GM12878 (cell line): Measurements from ENCODE around the gene CCNY. TPM values are rescaled to one million over a fixed set of nuclear protein-coding genes. Genes with fewer than 3 reads are reported as not detected.

ENCODE experiments used
- ATAC-seq: fragments of 200-7000 bp; cut with Tn5 transposase; 3 replicates; pipeline ENCODE4 v1.9.1; 2020; ENCODE audit warnings: mild to moderate bottlenecking, moderate library complexity
- BruUV-seq: library from RNA; stranded (reverse); fragments of 400-500 nt; replicated peaks from 2 replicates; lab custom pipeline; 2021; lab: Mats Ljungman, UMichigan
- CTCF ChIA-PET: fragments of 300-600 bp; sonication (Branson Sonifier 250); formaldehyde crosslinking; extraction: SDS; loops from one replicate; lab custom pipeline; 2021; ENCODE audit warnings: inconsistent platforms; lab: Yijun Ruan, JAX
- POLR2A ChIA-PET: fragments of 350-600 bp; formaldehyde crosslinking; extraction: SDS; loops from one replicate; lab custom pipeline; 2021; ENCODE audit warnings: inconsistent platforms; lab: Charles Lee
- RAD21 ChIA-PET: fragments of 300-600 bp; sonication (Branson Sonifier 250); formaldehyde crosslinking; loops from one replicate; lab custom pipeline; 2023; ENCODE audit warnings: antibody characterized with exemption; ENCODE audit not compliant: unreplicated experiment; lab: Charles Lee
- SMC1A ChIA-PET: fragments of 300-600 bp; sonication (Branson Sonifier 250); formaldehyde crosslinking; loops from one replicate; lab custom pipeline; 2023; ENCODE audit not compliant: unreplicated experiment, uncharacterized antibody; lab: Charles Lee
- DNase-seq: peaks from one replicate; pipeline ENCODE4 v3.0.0-alpha.2; 2011; ENCODE audit warnings: low read depth, low spot score
- FAIRE-seq: peaks from 3 replicates; lab custom pipeline; 2011; peaks lifted over from hg19 to GRCh38; lab: Jason Lieb, UNC
- H2AFZ ChIP-seq: 2 replicates; pipeline ENCODE4 v1.6.0; 2011; ENCODE audit warnings: low read depth, low read length, control low read depth; ENCODE audit not compliant: control insufficient read depth
- H3K27ac ChIP-seq: 2 replicates; pipeline ENCODE4 v1.5.1; 2011; ENCODE audit warnings: control low read depth; ENCODE audit not compliant: control insufficient read depth, insufficient read depth
- H3K27me3 ChIP-seq, 2 experiments: replicated peaks in 1 of 2; 2 replicates each; pipeline versions ENCODE4 v1.6.0 to v1.6.1; 2011; ENCODE audit warnings: low read length in 1 of 2; ENCODE audit not compliant: control insufficient read depth in 2 of 2, insufficient read depth in 2 of 2
- H3K36me3 ChIP-seq, 2 experiments: 2 replicates each; pipeline ENCODE4 v1.5.1; 2011; ENCODE audit warnings: low read length in 1 of 2; ENCODE audit not compliant: control insufficient read depth in 2 of 2, insufficient read depth in 2 of 2
- H3K4me1 ChIP-seq: 2 replicates; pipeline ENCODE4 v1.6.1; 2011; ENCODE audit warnings: mild to moderate bottlenecking, low read length, moderate library complexity, mixed read lengths; ENCODE audit not compliant: control insufficient read depth, insufficient read depth
- H3K4me2 ChIP-seq: 2 replicates; pipeline ENCODE4 v1.6.0; 2011; ENCODE audit warnings: control low read depth; ENCODE audit not compliant: control insufficient read depth, insufficient read depth
- H3K4me3 ChIP-seq: fragments of 200-600 bp; sonication (generic); 2 replicates; pipeline ENCODE4 v1.5.1; 2016
- H3K79me2 ChIP-seq: 2 replicates; pipeline ENCODE4 v1.6.0; 2011; ENCODE audit warnings: low read length; ENCODE audit not compliant: control insufficient read depth, insufficient read depth
- H3K9ac ChIP-seq: 2 replicates; pipeline ENCODE4 v1.8.0; 2011; ENCODE audit warnings: low read length, control low read depth, mixed read lengths; ENCODE audit not compliant: control insufficient read depth, insufficient read depth
- H3K9me3 ChIP-seq: replicated peaks from 3 replicates; pipeline ENCODE4 v1.5.1; 2011; ENCODE audit warnings: mild to moderate bottlenecking, low read length; ENCODE audit not compliant: control insufficient read depth, insufficient read depth
- H4K20me1 ChIP-seq: 2 replicates; pipeline ENCODE4 v1.6.0; 2011; ENCODE audit not compliant: control insufficient read depth, insufficient read depth
- ASH2L ChIP-seq: fragments of 300-600, 200-600 bp; sonication (generic); IDR thresholded peaks from 2 replicates; pipeline ENCODE4 v1.6.1; 2017; ENCODE audit warnings: low read depth, mild to moderate bottlenecking, borderline replicate concordance
- CBFB ChIP-seq: IDR thresholded peaks from 2 replicates; pipeline ENCODE4 v1.6.1; 2016; ENCODE audit warnings: antibody characterized with exemption, low read depth
- DPF2 ChIP-seq: fragments of 450-650 bp; IDR thresholded peaks from 2 replicates; pipeline ENCODE4 v1.6.1; 2017; ENCODE audit warnings: mild to moderate bottlenecking
- ETV6 ChIP-seq, 2 experiments: fragments of 450-650 bp in 1 of 2; IDR thresholded peaks in 1 of 2; conservative IDR thresholded peaks in 1 of 2; 2 replicates each; pipeline ENCODE4 v1.6.1; 2014; ENCODE audit warnings: antibody characterized with exemption in 1 of 2, borderline replicate concordance in 1 of 2, low read depth in 1 of 2, mild to moderate bottlenecking in 1 of 2, moderate library complexity in 1 of 2
- EZH2 ChIP-seq: IDR thresholded peaks from 2 replicates; pipeline ENCODE4 v1.6.1; 2012; ENCODE audit warnings: low read depth, mild to moderate bottlenecking, control low read depth, inconsistent platforms, low read length, borderline replicate concordance; ENCODE audit not compliant: control insufficient read depth
- HDAC2 ChIP-seq: fragments of 200-600 bp; sonication (generic); IDR thresholded peaks from 2 replicates; pipeline ENCODE4 v1.6.1; 2017
- KDM1A ChIP-seq: fragments of 200-600 bp; sonication (generic); IDR thresholded peaks from 2 replicates; pipeline ENCODE4 v1.6.1; 2016; ENCODE audit warnings: borderline replicate concordance
- LARP7 ChIP-seq: fragments of 450-650 bp; IDR thresholded peaks from 2 replicates; pipeline ENCODE4 v1.6.1; 2017; ENCODE audit warnings: mild to moderate bottlenecking
- NFIC ChIP-seq: IDR thresholded peaks from 2 replicates; pipeline ENCODE4 v1.6.1; 2012; ENCODE audit warnings: low read depth, mild to moderate bottlenecking, inconsistent platforms, low read length, moderate library complexity
- SMARCA5 ChIP-seq: fragments of 450-650 bp; IDR thresholded peaks from 2 replicates; pipeline ENCODE4 v1.6.1; 2017; ENCODE audit warnings: mild to moderate bottlenecking
- SUZ12 ChIP-seq: fragments of 200-600 bp; sonication (generic); IDR thresholded peaks from one replicate; pipeline ENCODE4 v1.6.1; 2018; ENCODE audit warnings: antibody characterized with exemption, mild to moderate bottlenecking; ENCODE audit not compliant: unreplicated experiment
- TCF3 ChIP-seq: IDR thresholded peaks from 2 replicates; pipeline ENCODE4 v1.6.1; 2012; ENCODE audit warnings: low read depth, mild to moderate bottlenecking, low read length, borderline replicate concordance; ENCODE audit not compliant: insufficient read depth
- YBX1 ChIP-seq: fragments of 450-650 bp; IDR thresholded peaks from 2 replicates; pipeline ENCODE4 v1.6.1; 2016; ENCODE audit warnings: antibody characterized with exemption
- ZNF622 ChIP-seq: fragments of 450-650 bp; IDR thresholded peaks from 2 replicates; pipeline ENCODE4 v1.6.1; 2017; ENCODE audit warnings: mild to moderate bottlenecking, inconsistent platforms
- WGBS: methylation state at CpG from one replicate; pipeline ENCODE4 v1.1.6; 2016; ENCODE audit warnings: low lambda C conversion rate; ENCODE audit not compliant: insufficient replicate concordance, insufficient coverage; ENCODE audit errors: missing lambda C conversion rate; 5-methylcytosine and 5-hydroxymethylcytosine counted together
- in situ Hi-C: fragments of 300-500 bp; cut with MboI; formaldehyde crosslinking; loops from 9 replicates; pipeline ENCODE4 v1.14.3; 2018; ENCODE audit warnings: mixed read lengths
- intact Hi-C: fragments of 100-400 bp; cut with micrococcal nuclease; formaldehyde crosslinking; loops from one replicate; pipeline ENCODE4 v1.14.2; 2022; ENCODE audit not compliant: unreplicated experiment
- polyA plus RNA-seq, 11 experiments: library from polyadenylated mRNA; depleted of rRNA in 4 of 11; unstranded in 6 of 11; stranded (reverse) in 5 of 11; fragments of >200 nt; fragmentation: Nextera tagmentation in 4 of 11; fragmentation: Illumina TruSeq in 1 of 11; extraction: Ambion mirVana in 4 of 11; extraction: Trizol in 1 of 11; gene quantifications; 1 replicate in 1 of 11; 2 replicates in 10 of 11; pipeline versions ENCODE4 v1.2.1 to v1.2.3, GENCODE V29; 2011 to 2016; ENCODE audit warnings: inconsistent platforms in 2 of 11, missing spikeins in 2 of 11, low read depth in 1 of 11
- total RNA-seq, 4 experiments: library from RNA; depleted of rRNA in 3 of 4; stranded (reverse); fragments of >200 nt in 3 of 4; fragmentation: Illumina TruSeq in 1 of 4; extraction: Trizol in 1 of 4; gene quantifications; 2 replicates each; pipeline versions ENCODE4 v1.2.1 to v1.2.3, GENCODE V29; 2013 to 2021

Gene CCNY
- total and polyA plus RNA-seq, 10 of the 15 experiments (the other 5 are each of a cell fraction or from before 2014, with no cell fraction given): 3.6 to 50.0 (median 26.1) TPM

- Histone ChIP-seq H3K36me3 (no peaks in the 10 kb centered on the region), H3K4me1 (no peaks in the 10 kb centered on the region), H3K79me2 (no peaks in the 10 kb centered on the region), H3K4me2 (no peak overlapping the region), H3K27ac (no peak overlapping the region), H3K9me3 (no peaks in the 10 kb centered on the region; the same call in 2 of the 3 replicates), H4K20me1 (no peaks in the 10 kb centered on the region), H3K4me3 (no peak overlapping the region), H2AFZ (no peak overlapping the region), H3K9ac (no peak overlapping the region), H3K27me3 (no peaks in the 10 kb centered on the region)
- intact Hi-C loops (no loop called here), in situ Hi-C loops (no loop called here)
- ChIA-PET CTCF (interaction anchor here (1.4 to 2.1 kb wide), 3 partner anchors 20 to 1268 kb away, joined by 3 to 5 read pairs (median 3); no protein-coding TSS in a partner anchor), POLR2A (interaction anchor here (0.6 kb wide), 1 partner anchor 335 kb away, joined by 3 read pairs; no protein-coding TSS in a partner anchor), SMC1A (interaction anchor here (1.1 kb wide), 2 partner anchors 21 to 23 kb away, joined by 3 to 4 read pairs; no protein-coding TSS in a partner anchor), RAD21 (no interaction called here)
- BruUV-seq: no TSS peak
- 24% methylated on average over 6 of the region's 6 CpGs for WGBS
- FAIRE-seq: no peak
- no peak for TF ChIP-seq SMARCA5
- TF ChIP-seq ZNF622: no peak
- no peak for TF ChIP-seq YBX1
- no peak for TF ChIP-seq NFIC
- no peak for TF ChIP-seq ETV6 (conservative IDR thresholded peaks at IDR 0.05 in 1 of 2, IDR thresholded peaks at IDR 0.05 in 1 of 2; ENCODE audit: borderline replicate concordance in 1 of 2, low read depth in 1 of 2)
- no peak for TF ChIP-seq KDM1A
- TF ChIP-seq SUZ12: no peak
- TF ChIP-seq TCF3: no peak
- no peak for TF ChIP-seq HDAC2
- no peak for TF ChIP-seq CBFB
- TF ChIP-seq LARP7: no peak
- no peak for TF ChIP-seq ASH2L
- no peak for TF ChIP-seq EZH2
- TF ChIP-seq DPF2: no peak
- no peak for DNase-seq
- no peak for ATAC-seq
These were observed 276.2 kb downstream of the CCNY start for GRCh38 chr10:35612385-35613106.
